Stomach (tissue), 4 donors: ENCODE measurements around the gene GYPE.
"Not testable (repeated sequence)": the region's sequence is repeated elsewhere in the genome, so short reads cannot be mapped to it uniquely, and the experiment has no call there.

ENCODE experiments used
- EP300 ChIP-seq: sonication (generic); formaldehyde crosslinking; IDR thresholded peaks from one replicate; pipeline ENCODE4 v1.6.1; 2017; ENCODE audit warnings: antibody characterized with exemption
- POLR2A ChIP-seq, 4 donors: fragments of 450-650 bp; IDR thresholded peaks; one replicate each; pipeline ENCODE4 v1.6.1; 2016; ENCODE audit warnings: antibody characterized with exemption in 4 of 4, control low read depth in 2 of 4, mild to moderate bottlenecking in 1 of 4, moderate library complexity in 1 of 4
- POLR2AphosphoS5 ChIP-seq, 3 donors: sonication (generic); formaldehyde crosslinking; IDR thresholded peaks; one replicate each; pipeline ENCODE4 v1.6.1; 2016; ENCODE audit warnings: antibody characterized with exemption in 3 of 3
- TF ChIP-seq, protein P1 (sequence below), 7 experiments: fragments of 450-650 bp in 4 of 7; fragments of 200-600 bp in 3 of 7; sonication (generic) in 3 of 7; IDR thresholded peaks; one replicate each; pipeline ENCODE4 v1.5.1; 2016 to 2019; ENCODE audit warnings: antibody characterized with exemption in 7 of 7, control low read depth in 2 of 7, mild to moderate bottlenecking in 1 of 7

DNA sequence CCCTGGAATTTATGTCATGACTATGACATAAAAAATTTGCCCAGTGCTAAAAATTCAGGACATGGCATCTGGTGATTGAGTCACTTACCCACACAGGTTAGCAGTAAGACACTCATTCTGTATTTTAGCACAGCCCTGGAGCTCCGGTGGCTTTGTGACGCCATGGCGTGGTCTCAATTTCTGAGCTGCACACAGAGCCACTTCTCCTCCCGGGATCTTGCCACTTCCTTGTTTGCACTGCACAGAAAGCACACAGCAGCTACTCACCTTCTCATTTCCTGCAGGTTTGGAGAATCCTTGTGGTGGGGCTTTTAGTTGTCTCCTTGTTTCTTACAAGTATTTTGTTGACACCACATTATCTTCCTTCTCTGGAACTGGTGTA is 76.1 kb downstream of the GYPE start:
- TF ChIP-seq, protein P1, sequence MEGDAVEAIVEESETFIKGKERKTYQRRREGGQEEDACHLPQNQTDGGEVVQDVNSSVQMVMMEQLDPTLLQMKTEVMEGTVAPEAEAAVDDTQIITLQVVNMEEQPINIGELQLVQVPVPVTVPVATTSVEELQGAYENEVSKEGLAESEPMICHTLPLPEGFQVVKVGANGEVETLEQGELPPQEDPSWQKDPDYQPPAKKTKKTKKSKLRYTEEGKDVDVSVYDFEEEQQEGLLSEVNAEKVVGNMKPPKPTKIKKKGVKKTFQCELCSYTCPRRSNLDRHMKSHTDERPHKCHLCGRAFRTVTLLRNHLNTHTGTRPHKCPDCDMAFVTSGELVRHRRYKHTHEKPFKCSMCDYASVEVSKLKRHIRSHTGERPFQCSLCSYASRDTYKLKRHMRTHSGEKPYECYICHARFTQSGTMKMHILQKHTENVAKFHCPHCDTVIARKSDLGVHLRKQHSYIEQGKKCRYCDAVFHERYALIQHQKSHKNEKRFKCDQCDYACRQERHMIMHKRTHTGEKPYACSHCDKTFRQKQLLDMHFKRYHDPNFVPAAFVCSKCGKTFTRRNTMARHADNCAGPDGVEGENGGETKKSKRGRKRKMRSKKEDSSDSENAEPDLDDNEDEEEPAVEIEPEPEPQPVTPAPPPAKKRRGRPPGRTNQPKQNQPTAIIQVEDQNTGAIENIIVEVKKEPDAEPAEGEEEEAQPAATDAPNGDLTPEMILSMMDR (IDR thresholded peaks at IDR 0.05): not testable (repeated sequence)
- not testable (repeated sequence) for TF ChIP-seq EP300; POLR2A (IDR thresholded peaks at IDR 0.05); POLR2AphosphoS5 (IDR thresholded peaks at IDR 0.05)
